22Rv1 (cell line): Measurements from ENCODE around the gene TUBA1B.

Source experiments
- H3K27ac ChIP-seq: fragments of 450-650 bp; 2 replicates; pipeline ENCODE4 v1.5.1; 2017
- CTCF ChIP-seq: fragments of 450-650 bp; IDR thresholded peaks from 2 replicates; pipeline ENCODE4 v1.5.1; 2017; ENCODE audit warnings: mild to moderate bottlenecking
- ZFX ChIP-seq: fragments of 450-650 bp; IDR thresholded peaks from 2 replicates; pipeline ENCODE4 v1.6.1; 2017; ENCODE audit warnings: antibody characterized with exemption, borderline replicate concordance

The TUBA1B gene

DNA sequence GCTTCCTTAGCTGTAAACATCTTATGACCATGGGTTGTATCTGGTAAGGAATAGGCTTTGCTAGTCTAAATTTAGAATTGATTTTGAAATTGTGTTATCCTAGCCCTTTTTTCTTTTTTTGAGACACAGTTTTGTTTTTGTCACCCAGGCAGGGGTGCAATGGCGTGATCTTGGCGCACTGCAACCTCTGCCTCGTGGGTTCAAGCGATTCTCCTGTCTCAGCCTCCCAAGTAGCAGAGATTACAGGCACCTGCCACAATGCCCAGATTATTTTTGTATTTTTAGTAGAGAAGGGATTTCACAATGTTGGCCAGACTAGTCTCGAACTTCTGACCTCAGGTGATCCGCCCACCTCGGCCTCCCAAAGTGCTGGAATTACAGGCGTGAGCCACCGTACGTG, 2.4 kb upstream of the TUBA1B start:
- no peak overlapping the region for H3K27ac ChIP-seq

DNA sequence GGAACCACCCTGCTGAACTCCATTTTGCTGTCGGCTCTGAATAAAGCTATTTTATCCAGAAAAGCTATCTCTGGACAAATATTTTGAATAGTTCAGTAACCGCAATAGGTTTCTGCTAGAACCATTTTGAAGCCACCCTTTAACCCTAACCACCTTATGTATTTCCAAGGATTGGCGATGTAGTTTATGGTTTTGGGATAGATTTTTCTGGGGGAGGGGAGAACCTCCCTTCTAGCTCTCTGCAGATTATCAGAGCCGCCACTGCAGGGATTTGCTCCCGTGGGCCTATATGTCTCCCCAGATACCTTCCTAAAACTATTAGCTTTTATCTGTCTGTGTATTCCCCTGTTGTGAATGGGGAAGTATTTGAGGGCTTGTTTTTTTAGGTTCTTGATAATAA, 1.8 kb upstream of the TUBA1B start:
- no peak for TF ChIP-seq CTCF
- no peak overlapping the region for H3K27ac ChIP-seq

More for the DNA sequence above, 2.4 kb upstream of the TUBA1B start:
- no peak for TF ChIP-seq CTCF
- no peak for TF ChIP-seq ZFX

DNA sequence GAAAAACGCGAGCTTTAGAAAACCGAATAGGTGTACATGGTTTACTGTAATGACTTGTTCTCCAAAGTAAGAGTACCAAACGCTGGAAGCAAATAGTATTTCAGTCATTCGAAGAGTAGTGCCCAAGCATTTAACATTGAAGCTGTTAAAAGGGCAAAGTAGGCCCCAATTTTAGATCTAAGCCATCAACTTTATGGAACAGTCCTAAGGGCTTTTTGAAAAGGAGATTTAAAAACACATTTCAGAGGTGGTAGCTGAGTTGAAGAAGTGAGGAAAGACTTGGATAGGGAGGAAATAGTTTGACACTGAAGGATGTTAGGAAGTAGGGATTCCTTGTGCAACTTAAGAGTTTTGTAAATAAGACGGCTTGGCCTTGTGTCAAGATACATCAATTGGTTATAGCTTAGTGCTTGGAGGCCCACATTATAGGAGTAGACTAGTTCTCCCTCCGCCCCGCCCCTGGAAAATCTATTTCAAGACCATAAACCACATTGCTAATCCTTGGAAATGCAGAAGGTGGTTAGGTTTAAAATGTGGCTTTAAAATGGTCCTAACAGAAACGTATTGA, 783 bp upstream of the TUBA1B start:
- H3K27ac ChIP-seq: peak overlapping the region; percentile 100
- TF ChIP-seq ZFX (no peak), CTCF (no peak)

- H3K27ac ChIP-seq: peak overlapping the region; percentile 100
- TF ChIP-seq CTCF (peak; percentile 99), ZFX (no peak)
These were observed 794 bp downstream of the TUBA1B start for GRCh38 chr12:49130151-49131050.

DNA sequence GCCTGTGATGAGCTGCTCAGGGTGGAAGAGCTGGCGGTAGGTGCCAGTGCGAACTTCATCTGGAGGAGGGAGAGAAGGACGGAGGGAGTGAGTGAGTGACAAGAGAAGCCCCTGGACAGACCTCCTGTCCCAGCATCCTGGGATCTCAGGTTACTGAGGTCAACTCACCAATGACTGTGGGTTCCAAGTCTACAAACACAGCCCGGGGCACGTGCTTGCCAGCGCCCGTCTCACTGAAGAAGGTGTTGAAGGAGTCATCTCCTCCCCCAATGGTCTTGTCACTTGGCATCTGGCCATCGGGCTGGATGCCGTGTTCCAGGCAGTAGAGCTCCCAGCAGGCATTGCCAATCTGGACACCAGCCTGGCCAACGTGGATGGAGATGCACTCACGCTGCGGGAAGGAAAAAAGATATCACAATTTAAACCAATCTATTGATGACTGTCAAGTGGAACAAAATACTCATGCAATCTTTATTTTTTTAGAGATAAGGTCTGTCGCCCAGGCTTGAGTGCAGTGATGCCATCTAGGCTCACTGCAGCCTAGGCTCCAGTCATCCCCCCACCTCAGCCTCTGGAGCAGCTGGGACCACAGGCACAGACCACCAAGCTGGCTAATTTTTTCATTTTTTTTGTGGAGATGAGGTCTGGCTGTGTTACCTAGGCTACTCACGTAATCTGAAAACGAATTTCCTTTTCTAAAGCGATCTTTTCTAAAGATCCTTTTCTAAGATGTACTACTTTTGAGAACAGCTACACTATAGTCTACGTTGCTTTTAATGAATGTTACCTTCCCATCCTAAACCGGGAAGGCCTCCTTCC, 1.7 kb downstream of the TUBA1B start:
- peak overlapping the region; percentile 100 for H3K27ac ChIP-seq
- no peak for TF ChIP-seq CTCF
- TF ChIP-seq ZFX: no peak

- peak overlapping the region; percentile 57 for H3K27ac ChIP-seq
These were observed 3.2 kb downstream of the TUBA1B start for GRCh38 chr12:49127971-49128370.

GRCh38 chr12:49126852-49127763, 4.1 kb downstream of the TUBA1B start:
- no peak for TF ChIP-seq CTCF
- no peak for TF ChIP-seq ZFX
- H3K27ac ChIP-seq: peak overlapping the region; percentile 57
